Mesenchymal stem cell (in vitro differentiated cells and primary cell): ENCODE results near the gene PAQR8.

Experiments
- DNase-seq: peaks from one replicate; pipeline ENCODE4 v3.0.0-alpha.2; 2013
- H2AFZ ChIP-seq: one replicate; pipeline ENCODE4 v1.6.1; 2013; ENCODE audit warnings: low read depth, mild to moderate bottlenecking, control low read depth, inconsistent platforms, low read length, moderate library complexity
- H2AK5ac ChIP-seq: 2 replicates; pipeline ENCODE4 v1.6.1; 2013; ENCODE audit warnings: low read length, moderate library complexity, mild to moderate bottlenecking, inconsistent platforms; ENCODE audit not compliant: severe bottlenecking
- H2BK120ac ChIP-seq: one replicate; pipeline ENCODE4 v1.6.1; 2013; ENCODE audit warnings: low read depth, mild to moderate bottlenecking, inconsistent platforms, low read length, moderate library complexity
- H2BK12ac ChIP-seq, 2 experiments: one replicate each; pipeline ENCODE4 v1.6.1; 2013; ENCODE audit warnings: inconsistent platforms in 2 of 2, low read length in 2 of 2, mild to moderate bottlenecking in 2 of 2, moderate library complexity in 2 of 2, control low read depth in 1 of 2
- H2BK15ac ChIP-seq: one replicate; pipeline ENCODE4 v1.6.1; 2013; ENCODE audit warnings: mild to moderate bottlenecking, low read depth, inconsistent platforms; ENCODE audit not compliant: poor library complexity, severe bottlenecking
- H2BK5ac ChIP-seq: 2 replicates; pipeline ENCODE4 v1.6.1; 2013; ENCODE audit warnings: low read depth, mild to moderate bottlenecking, low read length, control low read depth, inconsistent platforms; ENCODE audit not compliant: poor library complexity, severe bottlenecking
- H3K14ac ChIP-seq, 2 experiments: one replicate each; pipeline ENCODE4 v1.6.1; 2013; ENCODE audit warnings: inconsistent platforms in 2 of 2, low read length in 2 of 2, control low read depth in 1 of 2, mild to moderate bottlenecking in 1 of 2, moderate library complexity in 1 of 2
- H3K18ac ChIP-seq, 2 experiments: one replicate each; pipeline ENCODE4 v1.6.1; 2013; ENCODE audit warnings: inconsistent platforms in 2 of 2, low read length in 2 of 2, control low read depth in 1 of 2, low read depth in 1 of 2, mild to moderate bottlenecking in 1 of 2
- H3K23ac ChIP-seq, 2 experiments: one replicate each; pipeline ENCODE4 v1.6.1; 2013; ENCODE audit warnings: inconsistent platforms in 2 of 2, low read length in 2 of 2, mild to moderate bottlenecking in 2 of 2, moderate library complexity in 2 of 2, control low read depth in 1 of 2
- H3K27ac ChIP-seq: 2 replicates; pipeline ENCODE4 v1.5.1; 2013; ENCODE audit warnings: mild to moderate bottlenecking, moderate library complexity, low read length, control low read depth, inconsistent platforms; ENCODE audit not compliant: poor library complexity, severe bottlenecking
- H3K27me3 ChIP-seq, 2 experiments: 2 replicates each; pipeline versions ENCODE4 v1.6.1 to v1.7.0; 2013; ENCODE audit warnings: low read length in 2 of 2, mild to moderate bottlenecking in 2 of 2, moderate library complexity in 2 of 2, control low read depth in 1 of 2, inconsistent platforms in 1 of 2; ENCODE audit not compliant: control insufficient read depth in 1 of 2, insufficient read depth in 1 of 2
- H3K36me3 ChIP-seq, 2 experiments: 2 replicates each; pipeline versions ENCODE4 v1.6.1 to v1.7.0; 2013; ENCODE audit warnings: low read length in 2 of 2, control low read depth in 1 of 2, inconsistent platforms in 1 of 2, low read depth in 1 of 2, mild to moderate bottlenecking in 1 of 2; ENCODE audit not compliant: insufficient read depth in 2 of 2, control insufficient read depth in 1 of 2
- H3K4ac ChIP-seq, 2 experiments: one replicate each; pipeline ENCODE4 v1.6.1; 2013; ENCODE audit warnings: inconsistent platforms in 2 of 2, low read length in 2 of 2, mild to moderate bottlenecking in 2 of 2, moderate library complexity in 2 of 2, control low read depth in 1 of 2, low read depth in 1 of 2
- H3K4me1 ChIP-seq: 2 replicates; pipeline ENCODE4 v1.6.1; 2013; ENCODE audit warnings: low read depth, low read length, control low read depth; ENCODE audit not compliant: control insufficient read depth, insufficient read depth
- H3K4me2 ChIP-seq: 2 replicates; pipeline ENCODE4 v1.6.1; 2013; ENCODE audit warnings: low read length, mild to moderate bottlenecking, inconsistent platforms; ENCODE audit not compliant: poor library complexity, severe bottlenecking
- H3K4me3 ChIP-seq, 2 experiments: 2 replicates each; pipeline versions ENCODE4 v1.5.1 to v1.7.0; 2013; ENCODE audit warnings: low read length in 2 of 2, mild to moderate bottlenecking in 2 of 2, control low read depth in 1 of 2, low read depth in 1 of 2; ENCODE audit not compliant: insufficient read depth in 1 of 2
- H3K79me1 ChIP-seq: replicated peaks from 2 replicates; pipeline ENCODE4 v1.6.1; 2013; ENCODE audit warnings: mild to moderate bottlenecking, control low read depth, low read length, inconsistent platforms; ENCODE audit not compliant: poor library complexity, severe bottlenecking
- H3K9ac ChIP-seq: 2 replicates; pipeline ENCODE4 v1.7.0; 2013; ENCODE audit warnings: mild to moderate bottlenecking, low read length, moderate library complexity
- H3K9me3 ChIP-seq: 2 replicates; pipeline ENCODE4 v1.7.0; 2013; ENCODE audit warnings: mild to moderate bottlenecking, low read length; ENCODE audit not compliant: control insufficient read depth
- H4K8ac ChIP-seq: one replicate; pipeline ENCODE4 v1.6.1; 2013; ENCODE audit warnings: inconsistent platforms, mild to moderate bottlenecking, low read length, moderate library complexity
- H4K91ac ChIP-seq: one replicate; pipeline ENCODE4 v1.6.1; 2013; ENCODE audit warnings: mild to moderate bottlenecking, low read length, inconsistent platforms
- WGBS: methylation state at CpG from one replicate; pipeline ENCODE4 v1.1.7; 2013; ENCODE audit warnings: mixed read lengths; 5-methylcytosine and 5-hydroxymethylcytosine counted together

The PAQR8 gene

GRCh38 chr6:52317841-52318581, 43.9 kb upstream of the PAQR8 start:
- Histone ChIP-seq H4K8ac (no peak overlapping the region), H3K4ac (no peak overlapping the region), H3K14ac (no peak overlapping the region), H3K79me1 (no peaks in the 10 kb centered on the region), H3K27me3 (no peaks in the 10 kb centered on the region), H3K4me2 (no peak overlapping the region), H2BK120ac (no peak overlapping the region), H4K91ac (no peak overlapping the region), H2AFZ (no peak overlapping the region), H3K23ac (no peak overlapping the region), H2BK15ac (no peak overlapping the region), H3K4me1 (no peaks in the 10 kb centered on the region), H3K9ac (no peak overlapping the region), H2BK5ac (no peak overlapping the region), H2AK5ac (no peak overlapping the region), H3K9me3 (no peaks in the 10 kb centered on the region), H3K27ac (no peak overlapping the region), H3K18ac (no peak overlapping the region), H3K4me3 (no peak overlapping the region), H2BK12ac (no peak overlapping the region), H3K36me3 (no peaks in the 10 kb centered on the region)
- 53% methylated on average over 4 of the region's 4 CpGs for WGBS
- DNase-seq: peak; percentile 71

GRCh38 chr6:52324189-52324588, 37.8 kb upstream of the PAQR8 start:
- Histone ChIP-seq H2BK15ac (no peak overlapping the region), H4K91ac (no peak overlapping the region), H2BK12ac (no peak overlapping the region), H3K23ac (no peak overlapping the region), H3K14ac (no peak overlapping the region), H3K27me3 (no peaks in the 10 kb centered on the region), H2BK5ac (no peak overlapping the region), H2BK120ac (no peak overlapping the region), H3K4ac (no peak overlapping the region), H3K9ac (no peak overlapping the region), H3K4me2 (no peak overlapping the region), H3K4me1 (no peaks in the 10 kb centered on the region), H3K4me3 (no peak overlapping the region), H2AFZ (no peak overlapping the region), H3K79me1 (no peaks in the 10 kb centered on the region), H3K9me3 (no peaks in the 10 kb centered on the region), H3K27ac (no peak overlapping the region), H3K36me3 (no peaks in the 10 kb centered on the region), H3K18ac (no peak overlapping the region), H2AK5ac (no peak overlapping the region), H4K8ac (no peak overlapping the region)
- 91% methylated on average over 5 of the region's 6 CpGs for WGBS
- no peak for DNase-seq

GRCh38 chr6:52325695-52326471, 36.1 kb upstream of the PAQR8 start:
- no peak overlapping the region for H2AFZ ChIP-seq
- H3K79me1 ChIP-seq: no peaks in the 10 kb centered on the region
- H3K18ac ChIP-seq: peak overlapping the region in 1 of 2 experiments; percentile 10
- no peak overlapping the region for H4K91ac ChIP-seq
- H2BK120ac ChIP-seq: no peak overlapping the region
- WGBS: 39% methylated on average over 13 of the region's 14 CpGs
- no peaks in the 10 kb centered on the region for H3K9me3 ChIP-seq
- no peak overlapping the region for H2BK15ac ChIP-seq
- peak overlapping the region in 1 of 2 experiments; percentile 26 for H2BK12ac ChIP-seq
- peak; percentile 18 for DNase-seq
- no peak overlapping the region for H4K8ac ChIP-seq
- no peak overlapping the region for H3K9ac ChIP-seq
- H3K27ac ChIP-seq: no peak overlapping the region
- no peak overlapping the region for H3K23ac ChIP-seq
- H3K4me2 ChIP-seq: no peak overlapping the region
- H3K36me3 ChIP-seq: no peaks in the 10 kb centered on the region
- H3K4me3 ChIP-seq: no peak overlapping the region
- H3K4me1 ChIP-seq: no peaks in the 10 kb centered on the region
- no peak overlapping the region for H3K14ac ChIP-seq
- H2AK5ac ChIP-seq: no peak overlapping the region
- no peaks in the 10 kb centered on the region for H3K27me3 ChIP-seq
- H2BK5ac ChIP-seq: no peak overlapping the region
- peak overlapping the region in 1 of 2 experiments; percentile 9 for H3K4ac ChIP-seq

GRCh38 chr6:52326540-52327364, 35.2 kb upstream of the PAQR8 start:
- no peak overlapping the region for H3K18ac ChIP-seq
- DNase-seq: no peak
- H3K27me3 ChIP-seq: no peaks in the 10 kb centered on the region
- no peak overlapping the region for H3K4ac ChIP-seq
- H3K23ac ChIP-seq: no peak overlapping the region
- no peak overlapping the region for H4K8ac ChIP-seq
- H3K79me1 ChIP-seq: no peaks in the 10 kb centered on the region
- H3K9me3 ChIP-seq: no peaks in the 10 kb centered on the region
- H3K4me2 ChIP-seq: no peak overlapping the region
- H3K4me1 ChIP-seq: no peaks in the 10 kb centered on the region
- WGBS: 83% methylated on average over 3 of the region's 3 CpGs
- H2BK120ac ChIP-seq: no peak overlapping the region
- H3K27ac ChIP-seq: no peak overlapping the region
- no peak overlapping the region for H2BK12ac ChIP-seq
- no peak overlapping the region for H3K4me3 ChIP-seq
- no peak overlapping the region for H2BK15ac ChIP-seq
- H3K14ac ChIP-seq: no peak overlapping the region
- no peak overlapping the region for H3K9ac ChIP-seq
- H3K36me3 ChIP-seq: no peaks in the 10 kb centered on the region
- no peak overlapping the region for H2AFZ ChIP-seq
- no peak overlapping the region for H2AK5ac ChIP-seq
- H4K91ac ChIP-seq: no peak overlapping the region
- no peak overlapping the region for H2BK5ac ChIP-seq
